GM23338 (cell line): ENCODE data around the gene TBC1D9. TPM values are rescaled to one million over a fixed set of nuclear protein-coding genes. Genes with fewer than 3 reads are reported as not detected.

Experiments used
- ATAC-seq: fragments of 200-7000 bp; cut with Tn5 transposase; 3 replicates; pipeline ENCODE4 v1.9.1; 2020
- DNase-seq: peaks from one replicate; pipeline ENCODE4 v3.0.0-alpha.2; 2015; ENCODE audit warnings: low spot score
- H2AFZ ChIP-seq: fragments of 200-600 bp; sonication (generic); 2 replicates; pipeline ENCODE4 v1.8.0; 2016; ENCODE audit warnings: antibody characterized with exemption, mild to moderate bottlenecking, moderate library complexity
- H3F3A ChIP-seq: fragments of 200-600 bp; sonication (generic); replicated peaks from 2 replicates; pipeline ENCODE4 v1.8.0; 2017; ENCODE audit warnings: antibody characterized with exemption, mixed run types, low read depth
- H3K27ac ChIP-seq: fragments of 200-600 bp; sonication (generic); 2 replicates; pipeline ENCODE4 v1.6.1; 2016; ENCODE audit warnings: low read depth
- H3K27me3 ChIP-seq: fragments of 200-600 bp; sonication (generic); 2 replicates; pipeline ENCODE4 v1.8.0; 2016; ENCODE audit warnings: mild to moderate bottlenecking, mixed run types, moderate library complexity; ENCODE audit not compliant: insufficient read depth
- H3K36me3 ChIP-seq: fragments of 200-600 bp; sonication (generic); 2 replicates; pipeline ENCODE4 v1.8.0; 2016; ENCODE audit warnings: mild to moderate bottlenecking; ENCODE audit not compliant: insufficient read depth
- H3K4me1 ChIP-seq: fragments of 200-600 bp; sonication (generic); 2 replicates; pipeline ENCODE4 v1.8.0; 2016; ENCODE audit warnings: mild to moderate bottlenecking, moderate library complexity; ENCODE audit not compliant: insufficient read depth
- H3K4me2 ChIP-seq: fragments of 200-600 bp; sonication (generic); 2 replicates; pipeline ENCODE4 v1.7.1; 2017; ENCODE audit warnings: mixed run types
- H3K4me3 ChIP-seq: fragments of 200-600 bp; sonication (generic); 2 replicates; pipeline ENCODE4 v1.6.1; 2016; ENCODE audit warnings: mixed run types
- H3K79me2 ChIP-seq: fragments of 200-600 bp; sonication (generic); replicated peaks from 2 replicates; pipeline ENCODE4 v1.8.0; 2017; ENCODE audit warnings: mild to moderate bottlenecking; ENCODE audit not compliant: insufficient read depth
- H3K9me2 ChIP-seq: fragments of 200-600 bp; sonication (generic); 2 replicates; pipeline ENCODE4 v1.8.0; 2017; ENCODE audit not compliant: insufficient read depth
- H4K20me1 ChIP-seq: fragments of 200-600 bp; sonication (generic); replicated peaks from 2 replicates; pipeline ENCODE4 v1.8.0; 2017; ENCODE audit warnings: mild to moderate bottlenecking; ENCODE audit not compliant: insufficient read depth
- H3K27ac Mint-ChIP-seq: 2 replicates; pipeline ENCODE4 v1.8.0; 2020; ENCODE audit warnings: inconsistent platforms, mild to moderate bottlenecking, moderate library complexity, mixed read lengths
- H3K27me3 Mint-ChIP-seq: 3 replicates; pipeline ENCODE4 v1.8.0; 2022; ENCODE audit warnings: low read depth, mild to moderate bottlenecking, moderate library complexity, mixed read lengths, inconsistent platforms; ENCODE audit not compliant: insufficient read depth, poor library complexity
- H3K36me3 Mint-ChIP-seq: 3 replicates; pipeline ENCODE4 v1.8.0; 2021; ENCODE audit warnings: low read depth, mild to moderate bottlenecking, inconsistent platforms, moderate library complexity, mixed read lengths
- H3K4me1 Mint-ChIP-seq: 3 replicates; pipeline ENCODE4 v1.8.0; 2020; ENCODE audit warnings: mild to moderate bottlenecking, inconsistent platforms, mixed read lengths
- H3K4me3 Mint-ChIP-seq: 3 replicates; pipeline ENCODE4 v1.8.0; 2021; ENCODE audit warnings: moderate library complexity, mild to moderate bottlenecking, inconsistent platforms, mixed read lengths
- H3K9me3 Mint-ChIP-seq: 3 replicates; pipeline ENCODE4 v1.8.0; 2020; ENCODE audit warnings: moderate library complexity, mild to moderate bottlenecking, inconsistent platforms, mixed read lengths
- CREB1 ChIP-seq: fragments of 250-450 bp; sonication (Bioruptor Pico); IDR thresholded peaks from 2 replicates; pipeline ENCODE4 v1.5.0; 2020; ENCODE audit warnings: low read depth, mild to moderate bottlenecking, moderate library complexity
- EZH2 ChIP-seq: fragments of 200-600 bp; sonication (generic); IDR thresholded peaks from one replicate; pipeline ENCODE4 v1.8.0; 2017; ENCODE audit warnings: antibody characterized with exemption, mild to moderate bottlenecking, low read depth; ENCODE audit not compliant: unreplicated experiment
- NANOG ChIP-seq: IDR thresholded peaks from 2 replicates; pipeline ENCODE4 v1.6.1; 2016; ENCODE audit warnings: antibody characterized with exemption, borderline replicate concordance
- ZNF114 ChIP-seq: fragments of 250-450 bp; sonication (Bioruptor Pico); IDR thresholded peaks from 2 replicates; pipeline ENCODE4 v1.5.0; 2020; ENCODE audit warnings: mild to moderate bottlenecking, moderate library complexity
- ZNF331 ChIP-seq: fragments of 250-450 bp; sonication (Bioruptor Pico); IDR thresholded peaks from 2 replicates; pipeline ENCODE4 v1.5.0; 2020; ENCODE audit warnings: low read depth, mild to moderate bottlenecking, moderate library complexity
- polyA plus RNA-seq: library from polyadenylated mRNA; unstranded; fragments of >200 nt; fragmentation: Nextera tagmentation; extraction: Ambion mirVana; gene quantifications from 2 replicates; pipeline ENCODE4 v1.2.1, GENCODE V29; 2016
- total RNA-seq: library from RNA; depleted of rRNA; stranded (reverse); fragments of >200 nt; shearing (Covaris generic); gene quantifications from 2 replicates; pipeline ENCODE4 v1.2.3, GENCODE V29; 2014
- TF ChIP-seq, protein P1 (sequence below), 2 experiments: fragments of 200-600 bp in 1 of 2; sonication (generic) in 1 of 2; conservative IDR thresholded peaks; 2 replicates each; pipeline versions ENCODE4 v1.5.1 to v1.6.1; 2016 to 2017; ENCODE audit warnings: antibody characterized with exemption in 2 of 2, low read depth in 2 of 2, mild to moderate bottlenecking in 2 of 2, moderate library complexity in 1 of 2
- TF ChIP-seq, protein P2 (sequence below): IDR thresholded peaks from one replicate; pipeline ENCODE4 v1.6.1; 2018; ENCODE audit warnings: antibody characterized with exemption; ENCODE audit not compliant: unreplicated experiment

Gene TBC1D9
- total and polyA plus RNA-seq, 2 experiments from 2014 or later: 0.03 to 0.56 TPM

DNA sequence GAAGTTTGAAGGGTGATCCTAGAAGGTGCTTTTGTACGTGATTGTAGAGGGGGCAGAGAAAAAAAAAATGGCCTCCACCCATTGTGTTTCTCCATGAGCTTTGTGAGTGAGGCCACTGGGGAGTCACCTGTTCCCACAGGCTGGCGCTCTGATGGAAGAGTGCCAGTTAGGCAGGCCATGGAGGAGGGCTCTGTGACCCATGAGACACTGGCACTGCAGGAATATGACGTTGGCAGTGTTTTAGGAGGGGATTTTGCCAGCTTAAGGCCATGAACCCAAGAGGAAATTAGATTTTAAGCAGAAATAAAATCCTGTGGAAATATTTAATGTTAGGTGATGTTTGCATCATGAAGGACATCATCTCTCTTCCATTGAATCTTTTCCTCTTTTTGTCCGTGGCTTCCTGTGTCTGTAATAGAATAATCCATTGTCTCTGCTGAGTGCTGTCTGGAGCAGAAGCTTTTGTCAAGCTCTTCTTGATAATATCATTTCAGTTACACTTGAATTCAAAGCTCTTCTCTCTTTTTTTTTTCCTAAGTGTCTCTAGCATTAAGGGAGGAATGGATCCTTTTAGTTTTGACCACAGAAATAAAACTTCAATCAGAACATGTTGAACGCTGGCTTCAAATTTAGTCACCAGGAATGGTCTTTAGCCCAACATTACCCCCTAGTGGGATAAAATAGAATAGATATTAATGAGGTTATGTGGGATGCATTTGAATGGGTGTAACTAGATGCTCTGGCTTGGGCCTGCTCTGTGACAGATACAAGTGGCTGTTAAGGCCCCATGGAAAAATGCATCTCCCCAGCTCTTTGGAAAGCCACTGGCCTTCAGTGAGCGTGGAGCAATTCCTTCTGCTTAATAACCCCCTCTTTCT is 146.4 kb downstream of the TBC1D9 start:
- Mint-ChIP-seq H3K27me3 (no peaks in the 10 kb centered on the region), H3K9me3 (no peaks in the 10 kb centered on the region), H3K36me3 (no peaks in the 10 kb centered on the region), H3K4me3 (no peak overlapping the region), H3K4me1 (peaks cover 7% of the 10 kb centered on the region), H3K27ac (no peak overlapping the region)
- TF ChIP-seq, protein P1, sequence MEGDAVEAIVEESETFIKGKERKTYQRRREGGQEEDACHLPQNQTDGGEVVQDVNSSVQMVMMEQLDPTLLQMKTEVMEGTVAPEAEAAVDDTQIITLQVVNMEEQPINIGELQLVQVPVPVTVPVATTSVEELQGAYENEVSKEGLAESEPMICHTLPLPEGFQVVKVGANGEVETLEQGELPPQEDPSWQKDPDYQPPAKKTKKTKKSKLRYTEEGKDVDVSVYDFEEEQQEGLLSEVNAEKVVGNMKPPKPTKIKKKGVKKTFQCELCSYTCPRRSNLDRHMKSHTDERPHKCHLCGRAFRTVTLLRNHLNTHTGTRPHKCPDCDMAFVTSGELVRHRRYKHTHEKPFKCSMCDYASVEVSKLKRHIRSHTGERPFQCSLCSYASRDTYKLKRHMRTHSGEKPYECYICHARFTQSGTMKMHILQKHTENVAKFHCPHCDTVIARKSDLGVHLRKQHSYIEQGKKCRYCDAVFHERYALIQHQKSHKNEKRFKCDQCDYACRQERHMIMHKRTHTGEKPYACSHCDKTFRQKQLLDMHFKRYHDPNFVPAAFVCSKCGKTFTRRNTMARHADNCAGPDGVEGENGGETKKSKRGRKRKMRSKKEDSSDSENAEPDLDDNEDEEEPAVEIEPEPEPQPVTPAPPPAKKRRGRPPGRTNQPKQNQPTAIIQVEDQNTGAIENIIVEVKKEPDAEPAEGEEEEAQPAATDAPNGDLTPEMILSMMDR (conservative IDR thresholded peaks at IDR 0.05; ENCODE audit: low read depth in 2 of 2): peak; percentile 38 to 45
- TF ChIP-seq ZNF331 (CRISPR knock-in tag): no peak
- peaks cover 10% of the 10 kb centered on the region for H3K4me1 ChIP-seq
- H3K4me2 ChIP-seq: no peak overlapping the region
- DNase-seq (peak; percentile 59), ATAC-seq (peak; percentile 58)
- H3K4me3 ChIP-seq: no peak overlapping the region
- H3K27ac ChIP-seq: no peak overlapping the region
- no peaks in the 10 kb centered on the region for H3K79me2 ChIP-seq
- H2AFZ ChIP-seq: 0 out of 2 replicates have a peak overlapping the region, but pooled peaks have one; percentile 35
- no peaks in the 10 kb centered on the region for H4K20me1 ChIP-seq
- no peaks in the 10 kb centered on the region for H3F3A ChIP-seq
- H3K9me2 ChIP-seq: no peaks in the 10 kb centered on the region
- H3K36me3 ChIP-seq: no peaks in the 10 kb centered on the region
- no peaks in the 10 kb centered on the region for H3K27me3 ChIP-seq

DNA sequence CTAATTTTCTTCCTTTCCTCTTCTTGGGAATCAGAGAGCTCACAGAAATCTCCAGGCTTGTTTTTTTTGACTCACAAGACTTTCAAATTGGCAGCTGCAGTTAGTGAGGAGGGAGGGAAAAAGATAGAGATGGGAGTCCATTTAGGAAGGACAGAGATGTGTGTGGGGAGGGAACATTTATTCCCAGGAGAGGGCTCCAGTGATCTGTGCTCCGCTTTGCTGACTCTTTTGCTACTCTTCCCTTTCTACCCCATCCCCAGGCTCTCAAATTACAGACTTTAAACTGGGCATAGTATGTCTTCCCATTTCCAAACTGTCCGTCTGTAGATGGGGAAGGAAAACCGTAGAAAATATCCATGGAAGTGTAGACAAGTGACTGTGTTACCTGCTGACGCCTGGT is 148.3 kb downstream of the TBC1D9 start:
- Mint-ChIP-seq H3K4me1 (peaks cover 9% of the 10 kb centered on the region), H3K9me3 (no peaks in the 10 kb centered on the region), H3K27ac (no peak overlapping the region), H3K27me3 (no peaks in the 10 kb centered on the region), H3K4me3 (no peak overlapping the region), H3K36me3 (no peaks in the 10 kb centered on the region)
- peaks cover 10% of the 10 kb centered on the region for H3K4me1 ChIP-seq
- no peak overlapping the region for H3K27ac ChIP-seq
- TF ChIP-seq CREB1 (CRISPR knock-in tag) (no peak), EZH2 (no peak), NANOG (no peak), ZNF114 (CRISPR knock-in tag) (no peak)
- TF ChIP-seq, protein P2, sequence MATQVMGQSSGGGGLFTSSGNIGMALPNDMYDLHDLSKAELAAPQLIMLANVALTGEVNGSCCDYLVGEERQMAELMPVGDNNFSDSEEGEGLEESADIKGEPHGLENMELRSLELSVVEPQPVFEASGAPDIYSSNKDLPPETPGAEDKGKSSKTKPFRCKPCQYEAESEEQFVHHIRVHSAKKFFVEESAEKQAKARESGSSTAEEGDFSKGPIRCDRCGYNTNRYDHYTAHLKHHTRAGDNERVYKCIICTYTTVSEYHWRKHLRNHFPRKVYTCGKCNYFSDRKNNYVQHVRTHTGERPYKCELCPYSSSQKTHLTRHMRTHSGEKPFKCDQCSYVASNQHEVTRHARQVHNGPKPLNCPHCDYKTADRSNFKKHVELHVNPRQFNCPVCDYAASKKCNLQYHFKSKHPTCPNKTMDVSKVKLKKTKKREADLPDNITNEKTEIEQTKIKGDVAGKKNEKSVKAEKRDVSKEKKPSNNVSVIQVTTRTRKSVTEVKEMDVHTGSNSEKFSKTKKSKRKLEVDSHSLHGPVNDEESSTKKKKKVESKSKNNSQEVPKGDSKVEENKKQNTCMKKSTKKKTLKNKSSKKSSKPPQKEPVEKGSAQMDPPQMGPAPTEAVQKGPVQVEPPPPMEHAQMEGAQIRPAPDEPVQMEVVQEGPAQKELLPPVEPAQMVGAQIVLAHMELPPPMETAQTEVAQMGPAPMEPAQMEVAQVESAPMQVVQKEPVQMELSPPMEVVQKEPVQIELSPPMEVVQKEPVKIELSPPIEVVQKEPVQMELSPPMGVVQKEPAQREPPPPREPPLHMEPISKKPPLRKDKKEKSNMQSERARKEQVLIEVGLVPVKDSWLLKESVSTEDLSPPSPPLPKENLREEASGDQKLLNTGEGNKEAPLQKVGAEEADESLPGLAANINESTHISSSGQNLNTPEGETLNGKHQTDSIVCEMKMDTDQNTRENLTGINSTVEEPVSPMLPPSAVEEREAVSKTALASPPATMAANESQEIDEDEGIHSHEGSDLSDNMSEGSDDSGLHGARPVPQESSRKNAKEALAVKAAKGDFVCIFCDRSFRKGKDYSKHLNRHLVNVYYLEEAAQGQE: no peak
- TF ChIP-seq, protein P1 (conservative IDR thresholded peaks at IDR 0.05; ENCODE audit: low read depth in 2 of 2): peak; percentile 9 to 46; a peak in 2 of 4 replicates
- H3K4me2 ChIP-seq: no peak overlapping the region
- H3F3A ChIP-seq: no peaks in the 10 kb centered on the region
- H3K27me3 ChIP-seq: no peaks in the 10 kb centered on the region
- H2AFZ ChIP-seq: no peak overlapping the region
- ATAC-seq (peak; percentile 60), DNase-seq (no peak)
- no peak overlapping the region for H3K4me3 ChIP-seq
- H3K79me2 ChIP-seq: no peaks in the 10 kb centered on the region
- H3K36me3 ChIP-seq: no peaks in the 10 kb centered on the region
- no peaks in the 10 kb centered on the region for H4K20me1 ChIP-seq
- no peaks in the 10 kb centered on the region for H3K9me2 ChIP-seq
